ENCODE data around the gene ANKRD42.

Gene ANKRD42

DNA sequence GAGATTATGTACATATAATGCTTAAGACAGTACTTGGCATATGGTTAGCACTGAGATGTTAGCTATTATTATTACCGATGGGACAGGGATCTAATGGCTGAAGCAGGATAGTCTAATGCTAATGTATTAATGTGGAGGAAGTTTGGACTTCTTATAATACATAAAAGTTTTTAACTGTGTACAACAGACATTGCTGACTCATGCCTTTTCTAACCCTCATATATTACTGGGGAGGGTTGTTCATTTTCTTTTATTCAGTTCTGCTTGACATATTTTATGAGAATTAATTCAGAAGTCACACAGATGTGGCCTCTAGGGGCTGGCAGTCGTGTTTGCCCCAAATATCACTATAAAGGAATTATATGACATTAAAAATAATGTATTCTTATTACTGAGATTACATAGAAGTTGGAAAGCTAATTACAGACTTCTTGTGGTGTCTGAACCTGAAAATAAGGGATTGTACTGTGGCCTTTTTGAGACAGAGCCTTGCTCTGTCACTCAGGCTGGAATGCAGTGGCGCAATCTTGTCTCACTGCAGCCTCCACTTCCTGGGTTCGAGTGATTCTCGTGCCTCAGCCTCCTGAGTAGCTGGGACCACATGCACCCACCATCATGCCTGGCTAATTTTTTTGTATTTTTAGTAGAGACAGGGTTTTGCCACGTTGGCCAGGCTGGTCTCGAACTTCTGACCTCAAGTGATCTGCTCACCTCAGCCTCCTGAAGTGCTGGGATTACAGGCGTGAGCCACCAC is 82.6 kb downstream of the ANKRD42 start:
- Histone ChIP-seq H3K27ac (no peak overlapping the region), H3K27me3 (no peaks in the 10 kb centered on the region), H3K9me3 (no peaks in the 10 kb centered on the region), H3K36me3 (peaks cover 75% of the 10 kb centered on the region), H3K4me3 (ENCODE audit: low read depth in 1 of 2, low read length in 1 of 2) (no peak overlapping the region), H3K4me1 (ENCODE audit: control insufficient read depth in 1 of 2, insufficient read depth in 1 of 2, low read depth in 1 of 2, low read length in 1 of 2) (no peaks in the 10 kb centered on the region)
- TF ChIP-seq CTCF (IDR thresholded peaks at IDR 0.05): no peak

GRCh38 chr11:83278351-83278750 is 84.8 kb downstream of the ANKRD42 start:
- no peaks in the 10 kb centered on the region for H3K27me3 ChIP-seq
- H3K9me3 ChIP-seq: no peaks in the 10 kb centered on the region
- no peak overlapping the region for H3K4me3 ChIP-seq (ENCODE audit: low read depth in 1 of 2, low read length in 1 of 2)
- no peak for TF ChIP-seq CTCF (IDR thresholded peaks at IDR 0.05)
- no peaks in the 10 kb centered on the region for H3K4me1 ChIP-seq (ENCODE audit: control insufficient read depth in 1 of 2, insufficient read depth in 1 of 2, low read depth in 1 of 2, low read length in 1 of 2)
- H3K36me3 ChIP-seq: peaks cover 53% of the 10 kb centered on the region
- H3K27ac ChIP-seq: no peak overlapping the region

DNA sequence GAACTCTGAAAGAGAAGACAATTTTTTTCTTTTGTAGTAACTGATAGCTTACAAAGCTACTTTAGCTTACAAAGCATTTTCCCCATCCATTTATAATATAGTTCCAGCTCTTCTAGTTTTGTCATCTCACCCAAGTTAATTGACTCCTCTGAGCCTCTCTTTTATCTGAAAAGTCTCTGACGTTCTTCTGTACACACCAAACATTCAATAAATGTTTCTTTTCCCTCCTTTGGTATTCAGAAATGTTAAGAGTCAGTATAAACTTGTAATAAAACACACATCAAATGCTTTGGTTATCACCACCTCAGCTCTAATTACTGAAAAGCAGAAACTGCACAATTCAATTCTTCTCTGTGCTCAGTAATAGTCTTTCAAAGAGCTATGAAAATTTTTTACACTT is 86.7 kb downstream of the ANKRD42 start:
- H3K9me3 ChIP-seq: no peaks in the 10 kb centered on the region
- H3K4me3 ChIP-seq (ENCODE audit: low read depth in 1 of 2, low read length in 1 of 2): no peak overlapping the region
- peaks cover 37% of the 10 kb centered on the region for H3K36me3 ChIP-seq
- no peak overlapping the region for H3K27ac ChIP-seq
- H3K27me3 ChIP-seq: no peaks in the 10 kb centered on the region
- H3K4me1 ChIP-seq (ENCODE audit: control insufficient read depth in 1 of 2, insufficient read depth in 1 of 2, low read depth in 1 of 2, low read length in 1 of 2): peaks cover 11 to 13% of the 10 kb centered on the region in 2 experiments
- no peak for TF ChIP-seq CTCF (IDR thresholded peaks at IDR 0.05)

- no peaks in the 10 kb centered on the region for H3K9me3 ChIP-seq
- peaks cover 21% of the 10 kb centered on the region for H3K36me3 ChIP-seq
- H3K27me3 ChIP-seq: no peaks in the 10 kb centered on the region
- no peak overlapping the region for H3K4me3 ChIP-seq (ENCODE audit: low read depth in 1 of 2, low read length in 1 of 2)
- H3K4me1 ChIP-seq (ENCODE audit: control insufficient read depth in 1 of 2, insufficient read depth in 1 of 2, low read depth in 1 of 2, low read length in 1 of 2): peaks cover 19 to 20% of the 10 kb centered on the region in 2 experiments
- no peak overlapping the region for H3K27ac ChIP-seq
- TF ChIP-seq CTCF (IDR thresholded peaks at IDR 0.05): no peak
These were observed 88.7 kb downstream of the ANKRD42 start for GRCh38 chr11:83282084-83282716.

GRCh38 chr11:83284501-83285150 is 91.1 kb downstream of the ANKRD42 start:
- Histone ChIP-seq H3K9me3 (no peaks in the 10 kb centered on the region), H3K4me3 (ENCODE audit: low read depth in 1 of 2, low read length in 1 of 2) (peak overlapping the region; percentile 77 to 97), H3K4me1 (ENCODE audit: control insufficient read depth in 1 of 2, insufficient read depth in 1 of 2, low read depth in 1 of 2, low read length in 1 of 2) (peaks cover 19 to 20% of the 10 kb centered on the region in 2 experiments), H3K27ac (peak overlapping the region; percentile 90), H3K27me3 (no peaks in the 10 kb centered on the region), H3K36me3 (no peaks in the 10 kb centered on the region)
- no peak for TF ChIP-seq CTCF (IDR thresholded peaks at IDR 0.05)

All from neutrophil (primary cell).